ENCODE data around the gene NOTCH1. TPM values are rescaled to one million over a fixed set of nuclear protein-coding genes. Genes with fewer than 3 reads are reported as not detected.

The NOTCH1 gene
- total RNA-seq, 1 donor from 2014 or later, result 23.1 TPM

DNA sequence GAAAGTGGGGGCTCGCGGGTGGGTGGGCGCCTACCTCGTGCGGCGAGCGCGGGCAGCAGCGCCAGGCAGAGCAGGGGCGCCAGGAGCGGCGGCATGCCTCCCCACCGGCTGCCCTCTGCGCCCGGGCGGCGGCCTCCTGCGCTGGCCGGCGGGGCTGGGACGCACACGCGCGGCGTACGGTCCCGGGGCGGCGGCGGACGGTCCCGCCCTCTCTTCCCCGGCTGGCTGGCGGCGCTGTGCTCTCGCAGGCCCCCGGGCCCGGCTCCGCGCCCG lies 220 bp downstream of the NOTCH1 start:
- no peak for DNase-seq (ENCODE audit: low spot score)

DNA sequence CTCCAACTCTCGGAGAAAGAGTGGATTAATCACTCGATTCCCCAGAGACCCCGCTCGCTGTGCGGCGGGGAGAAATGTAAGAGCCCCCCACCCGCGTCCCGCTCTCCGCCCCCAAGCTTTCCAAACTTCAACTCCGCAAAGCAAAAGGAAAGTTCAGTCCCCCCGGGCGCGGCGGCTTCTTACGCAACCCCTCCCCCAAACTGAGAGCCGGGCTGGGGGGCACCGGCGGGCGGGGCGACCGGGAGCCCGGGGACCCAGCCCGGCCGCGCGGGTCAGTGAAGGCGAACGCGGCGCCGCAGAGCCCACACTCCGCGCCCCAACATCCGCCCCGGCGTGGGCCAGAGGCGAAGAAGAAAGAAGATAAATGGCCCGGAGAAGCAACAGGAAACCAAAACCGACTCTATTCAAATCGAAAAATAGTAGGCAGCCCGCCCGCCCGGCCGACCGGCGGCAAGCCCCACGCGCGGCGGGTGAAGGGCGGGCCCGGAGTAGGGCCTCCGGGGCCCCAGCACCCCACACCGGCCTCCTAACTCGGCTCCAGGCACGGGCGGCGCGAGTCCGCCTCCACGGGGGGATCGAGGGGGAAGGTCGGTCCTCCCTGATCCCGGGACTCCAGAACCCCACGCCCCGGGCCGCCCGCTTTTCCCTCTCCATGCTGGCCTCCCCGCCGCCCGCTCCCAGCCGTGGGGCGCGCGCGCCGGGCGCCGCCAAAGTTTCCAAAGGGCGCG lies 720 bp downstream of the NOTCH1 start:
- no peak for DNase-seq (ENCODE audit: low spot score)

DNA sequence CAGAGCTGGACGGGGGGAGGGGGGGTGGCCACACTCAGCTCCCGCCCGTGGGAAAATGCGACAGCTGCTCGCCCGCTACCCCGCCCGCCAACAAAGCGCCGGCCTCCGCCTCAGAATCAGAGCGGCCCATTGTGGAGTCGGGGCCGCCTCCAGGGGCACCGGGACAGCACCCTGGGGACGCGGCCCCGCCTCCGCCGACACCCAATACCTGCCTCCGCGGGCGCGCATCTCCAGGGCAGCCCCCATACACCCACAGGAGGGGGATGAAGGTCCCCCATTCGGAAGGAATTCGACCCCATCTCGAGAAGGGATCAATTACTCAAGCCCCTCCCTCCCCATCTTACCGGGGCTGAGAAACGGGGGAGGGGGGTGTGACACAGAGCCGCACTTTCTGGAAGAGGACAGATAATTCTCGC lies 1.3 kb downstream of the NOTCH1 start:
- DNase-seq (ENCODE audit: low spot score), result peak; percentile 63

- no peak for DNase-seq (ENCODE audit: low spot score)
Measured at GRCh38 chr9:136543830-136544547, 1.9 kb downstream of the NOTCH1 start.

DNA sequence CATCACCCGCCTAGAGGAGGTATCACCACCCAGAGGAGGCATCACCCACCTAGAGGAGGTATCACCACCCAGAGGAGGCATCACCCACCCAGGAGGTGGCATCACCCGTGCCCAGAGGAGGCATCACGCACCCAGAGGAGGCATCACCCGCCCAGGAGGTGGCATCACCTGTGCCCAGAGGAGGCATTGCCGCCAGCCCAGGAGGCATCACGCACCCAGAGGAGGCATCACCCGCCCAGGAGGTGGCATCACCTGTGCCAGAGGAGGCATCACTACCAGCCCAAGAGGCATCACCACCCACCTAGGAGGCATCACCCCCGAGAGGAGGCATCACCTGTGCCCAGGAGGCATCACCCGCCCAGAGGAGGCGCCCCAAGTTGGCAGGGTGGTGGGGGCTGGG lies 2.6 kb downstream of the NOTCH1 start:
- no peak for DNase-seq (ENCODE audit: low spot score)

DNA sequence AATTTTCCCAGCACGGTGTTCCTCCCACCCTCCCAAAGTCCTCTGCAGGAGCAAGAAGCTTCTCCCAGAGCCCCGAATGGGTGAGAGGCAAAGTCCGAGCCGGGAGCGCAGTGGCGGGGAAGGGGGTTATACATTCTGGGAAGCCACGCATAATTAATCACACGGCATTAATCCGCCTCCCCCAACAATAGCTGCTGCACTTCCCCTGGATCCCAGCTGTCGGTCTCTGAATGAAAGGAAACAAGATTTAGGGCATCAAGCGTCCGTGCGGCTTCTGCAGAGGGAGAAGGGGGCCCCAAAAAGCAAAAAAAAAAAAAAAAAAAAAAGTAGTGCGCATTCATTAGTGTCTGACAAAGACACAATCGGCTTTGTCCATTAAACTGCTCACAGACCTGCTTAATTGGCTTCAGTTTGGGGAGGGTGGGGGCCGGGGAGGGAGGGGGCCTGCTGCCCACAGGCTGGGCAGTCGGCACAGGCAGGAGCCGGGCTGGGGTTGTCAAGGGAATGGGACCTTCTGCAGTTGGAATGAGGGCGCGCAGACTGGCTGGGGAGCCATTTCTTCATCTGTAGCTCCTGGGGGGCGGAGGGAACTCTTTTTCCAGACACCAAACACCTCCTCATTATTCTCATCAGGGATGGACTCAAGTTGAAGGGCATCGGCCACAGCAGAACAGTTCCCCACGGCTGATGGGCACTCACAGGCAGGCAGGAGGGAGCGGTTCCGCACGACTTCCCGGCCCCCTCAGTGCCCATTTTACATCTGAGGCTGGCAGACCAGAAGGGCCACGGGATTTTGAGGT lies 3.4 kb downstream of the NOTCH1 start:
- no peak for DNase-seq (ENCODE audit: low spot score)

GRCh38 chr9:136541709-136542108 lies 4.1 kb downstream of the NOTCH1 start:
- DNase-seq (ENCODE audit: low spot score), result no peak

DNA sequence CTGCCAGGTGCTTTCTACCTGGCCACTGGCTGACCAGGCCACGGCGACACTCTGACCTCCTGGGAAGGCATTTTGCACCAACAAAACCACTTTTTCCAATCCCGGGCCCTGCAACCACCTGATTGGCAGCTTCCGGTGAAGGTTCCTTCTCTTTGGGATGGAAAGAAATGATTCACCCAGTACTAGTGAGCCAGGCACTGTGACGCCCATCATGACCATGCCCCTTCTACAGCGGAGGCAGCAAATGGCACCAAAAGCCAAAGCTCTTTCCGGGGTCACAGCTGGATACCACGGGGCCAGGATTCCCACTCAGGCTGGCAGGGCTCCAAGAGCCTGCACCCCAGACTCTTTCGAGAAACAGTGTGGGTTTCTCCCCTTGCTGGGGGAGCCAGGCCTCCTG lies 4.7 kb downstream of the NOTCH1 start:
- no peak for DNase-seq (ENCODE audit: low spot score)

- peak; percentile 80 for DNase-seq (ENCODE audit: low spot score)
Measured at GRCh38 chr9:136539427-136540421, 6.1 kb downstream of the NOTCH1 start.

DNA sequence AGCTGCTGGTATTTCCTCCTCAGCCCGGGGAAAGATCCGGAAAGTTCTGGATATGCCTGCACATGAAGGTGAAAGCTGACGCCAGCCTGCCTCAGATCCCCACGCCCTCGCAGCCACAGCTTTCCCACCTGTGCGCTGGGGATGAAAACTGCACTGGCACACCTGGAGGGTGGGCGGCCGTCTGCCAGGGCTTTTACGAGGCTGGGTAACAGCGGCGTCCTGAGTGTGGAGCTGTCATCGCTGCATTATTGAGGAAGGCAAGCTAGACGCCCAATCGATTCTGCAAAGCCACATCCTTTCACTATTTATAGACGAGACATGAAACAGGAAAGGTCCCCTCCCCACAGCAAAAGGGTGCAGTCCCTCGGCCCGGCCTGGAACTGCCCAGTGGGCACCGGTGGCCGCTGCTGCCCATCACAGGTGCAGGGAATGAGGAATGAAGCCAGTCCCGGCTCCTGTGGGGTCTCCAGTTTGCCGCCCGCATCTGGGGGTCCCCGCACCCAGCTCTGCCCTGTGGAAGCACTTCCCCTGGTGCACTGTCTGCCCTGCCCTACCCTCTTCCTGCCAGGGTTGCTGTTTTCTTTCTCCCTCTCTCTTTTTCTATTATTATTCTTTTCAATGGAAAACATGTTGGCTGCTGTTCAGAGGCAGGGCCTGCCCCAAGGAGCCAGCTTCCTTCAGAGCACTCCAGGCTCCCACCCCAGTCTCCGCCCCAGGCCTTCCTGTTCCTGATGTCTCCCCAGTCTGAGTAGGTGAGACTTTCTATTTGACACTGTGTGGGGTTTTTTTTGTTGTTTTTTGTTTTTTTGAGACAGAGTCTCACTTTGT lies 7.0 kb downstream of the NOTCH1 start:
- no peak for DNase-seq (ENCODE audit: low spot score)

GRCh38 chr9:136537896-136538598 lies 7.8 kb downstream of the NOTCH1 start:
- no peak for DNase-seq (ENCODE audit: low spot score)

- DNase-seq (ENCODE audit: low spot score), result no peak
Measured at GRCh38 chr9:136537411-136537810, 8.4 kb downstream of the NOTCH1 start.

GRCh38 chr9:136536721-136537241 lies 9.1 kb downstream of the NOTCH1 start:
- no peak for DNase-seq (ENCODE audit: low spot score)

DNA sequence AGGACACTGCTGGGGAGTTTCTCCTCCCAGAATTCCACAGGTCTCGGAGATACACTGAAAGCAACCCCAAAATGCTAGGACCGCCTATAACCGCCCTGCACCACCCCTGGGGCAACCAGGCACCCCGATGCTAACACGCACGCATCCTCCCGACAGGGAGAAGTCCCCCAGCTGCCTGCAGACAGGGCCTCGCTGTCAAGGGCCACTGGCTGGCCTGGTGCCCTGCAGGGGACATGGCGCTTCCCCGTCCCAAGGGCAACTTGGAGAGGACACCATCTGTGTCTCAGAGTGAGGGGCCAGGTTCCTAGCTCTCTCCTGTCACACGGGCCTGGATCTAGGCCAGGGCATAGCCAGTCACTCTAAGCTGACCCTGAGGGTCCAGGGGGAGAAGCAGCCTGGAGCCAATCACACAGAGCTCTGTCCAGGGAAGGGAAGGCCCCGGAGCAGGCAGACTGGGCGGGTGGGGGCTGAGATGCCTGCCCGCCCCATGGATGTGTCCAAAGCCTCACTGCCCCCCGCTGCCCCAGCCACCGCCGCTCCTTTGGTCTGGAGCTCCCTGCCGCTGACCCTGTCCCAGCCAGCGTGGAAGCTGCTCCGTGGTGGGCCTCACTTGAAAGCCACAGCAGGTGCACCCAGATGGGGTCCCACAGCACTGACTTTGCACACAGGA lies 9.7 kb downstream of the NOTCH1 start:
- DNase-seq (ENCODE audit: low spot score), result no peak

DNA sequence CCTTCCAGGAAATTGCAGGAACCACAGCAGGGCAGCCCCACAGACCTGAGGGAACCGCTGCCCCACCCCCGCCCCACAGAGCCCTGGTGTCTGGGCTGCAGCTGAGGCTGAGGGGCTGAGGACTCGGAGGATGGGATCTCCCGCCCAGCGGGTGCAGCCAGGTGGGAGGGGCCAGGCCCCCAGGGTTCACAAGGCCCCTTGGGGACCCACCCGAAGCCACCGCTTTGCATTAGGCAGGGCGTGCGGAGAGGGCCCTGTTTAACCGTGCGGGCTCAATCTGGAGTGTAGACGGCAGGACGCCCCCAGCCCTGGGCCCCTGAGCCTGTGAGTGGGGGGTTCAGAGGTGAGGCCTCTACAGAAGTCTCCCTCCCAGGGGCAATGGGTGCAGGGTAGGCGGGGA lies 10.8 kb downstream of the NOTCH1 start:
- no peak for DNase-seq (ENCODE audit: low spot score)

- DNase-seq (ENCODE audit: low spot score), result no peak
Measured at GRCh38 chr9:136534366-136534765, 11.5 kb downstream of the NOTCH1 start.

GRCh38 chr9:136533775-136534157 lies 12.1 kb downstream of the NOTCH1 start:
- DNase-seq (ENCODE audit: low spot score), result no peak

- no peak for DNase-seq (ENCODE audit: low spot score)
Measured at GRCh38 chr9:136532799-136533774, 12.8 kb downstream of the NOTCH1 start.

Measured in umbilical cord (tissue), 2 donors.